ENCODE measurements around the gene CD24.
A peak's percentile ranks its signal among the peaks of the same experiment; 100 is the strongest.

- TF ChIP-seq CTCF (IDR thresholded peaks at IDR 0.05) (no peak), POLR2A (IDR thresholded peaks at IDR 0.05) (peak in 1 of 2 donors; percentile 77)
These were observed 13.4 kb downstream of the CD24 start for GRCh38 chr6:106961136-106961535.

Measured in thyroid gland (tissue), 4 donors.